ENCODE measurements around the gene AOAH.
A peak's percentile ranks its signal among the peaks of the same experiment; 100 is the strongest.

AOAH gene

DNA sequence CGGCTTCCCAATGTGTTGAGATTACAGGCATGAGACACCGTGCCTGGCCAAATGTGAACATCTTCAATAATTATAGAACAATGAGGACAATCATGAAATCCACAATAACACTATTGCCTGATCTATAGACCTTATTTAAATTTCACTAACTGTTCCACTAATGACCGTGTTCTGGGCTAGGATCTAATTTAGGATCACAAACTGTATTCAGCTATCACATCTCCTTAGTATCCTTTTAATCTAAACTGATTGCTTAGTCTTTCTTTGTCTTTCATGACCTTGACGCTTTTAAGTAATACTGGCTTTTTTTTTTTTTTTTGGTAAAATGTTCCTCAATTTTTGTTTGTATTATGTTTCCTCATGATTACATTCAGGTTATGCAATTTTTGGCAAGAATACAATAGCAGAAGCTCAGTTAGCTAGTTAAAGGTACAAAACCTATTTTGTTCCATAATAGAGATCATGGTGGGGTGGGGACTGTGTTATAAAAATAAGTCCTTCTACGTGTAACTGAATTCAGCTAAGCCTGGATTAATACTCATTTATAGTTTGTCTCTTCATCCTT, 158.4 kb downstream of the AOAH start:
- Mint-ChIP-seq H3K4me1 (ENCODE audit: low read depth) (peaks cover 18% of the 10 kb centered on the region), H3K36me3 (ENCODE audit: low read depth) (peaks cover 41% of the 10 kb centered on the region), H3K4me3 (no peak overlapping the region), H3K27ac (no peak overlapping the region), H3K9me3 (no peaks in the 10 kb centered on the region), H3K27me3 (ENCODE audit: low read depth) (no peaks in the 10 kb centered on the region)
- DNase-seq (ENCODE audit: low spot score) = no peak

DNA sequence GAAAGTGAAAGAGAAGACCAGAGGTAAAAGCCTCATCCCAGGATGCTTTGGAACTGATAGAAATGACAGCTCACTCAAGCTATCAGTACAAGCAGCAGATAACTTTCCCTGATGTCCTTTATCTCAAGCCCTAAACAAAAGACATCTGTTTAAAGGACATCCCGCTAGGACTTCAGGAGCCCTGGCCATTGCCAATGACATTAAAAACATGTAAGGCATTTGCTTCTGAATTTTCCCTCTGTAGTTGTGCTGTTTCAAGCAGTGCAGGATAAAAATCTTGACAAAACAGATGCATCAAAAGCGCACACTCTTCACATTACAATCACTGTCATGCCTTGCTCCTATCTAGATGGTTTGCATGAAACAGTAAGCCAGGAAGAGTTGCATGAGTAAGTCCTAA, 159.8 kb downstream of the AOAH start:
- Mint-ChIP-seq H3K9me3 (peaks cover 10% of the 10 kb centered on the region), H3K27me3 (ENCODE audit: low read depth) (no peaks in the 10 kb centered on the region), H3K4me1 (ENCODE audit: low read depth) (peaks cover 9% of the 10 kb centered on the region), H3K27ac (no peak overlapping the region), H3K36me3 (ENCODE audit: low read depth) (peaks cover 39% of the 10 kb centered on the region), H3K4me3 (no peak overlapping the region)
- DNase-seq (ENCODE audit: low spot score) = no peak

DNA sequence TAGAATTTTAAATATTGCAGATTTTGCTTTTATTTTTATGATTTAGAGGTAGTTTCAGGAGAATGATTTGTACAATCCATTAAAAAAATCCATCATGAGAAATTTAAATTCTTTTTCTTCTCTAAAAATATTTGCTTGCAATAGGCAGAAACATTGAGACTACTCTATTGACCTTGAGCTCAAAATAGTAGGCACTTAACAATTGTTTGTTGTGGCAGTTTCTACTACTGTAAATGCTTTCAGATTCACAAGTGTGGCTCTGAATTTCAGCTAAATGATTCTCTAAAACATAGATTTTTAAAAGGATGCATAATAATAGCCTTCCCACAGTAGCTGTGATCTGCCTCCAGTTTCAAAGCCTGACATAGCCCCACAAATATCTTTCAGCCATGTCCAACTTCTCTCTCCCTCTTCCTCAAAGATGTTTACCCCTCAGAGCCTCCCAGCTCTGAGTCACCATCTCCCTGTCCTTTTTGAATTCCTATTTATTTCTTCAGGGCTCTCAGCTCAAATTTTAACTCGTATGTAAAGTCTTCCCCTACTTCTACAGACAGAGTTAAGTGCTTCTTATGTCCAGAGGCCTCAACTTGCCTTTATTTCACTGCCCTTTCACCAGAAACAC, 160.5 kb downstream of the AOAH start:
- peaks cover 16% of the 10 kb centered on the region for H3K9me3 Mint-ChIP-seq
- H3K36me3 Mint-ChIP-seq (ENCODE audit: low read depth) = peaks cover 44% of the 10 kb centered on the region
- H3K4me3 Mint-ChIP-seq = no peak overlapping the region
- H3K4me1 Mint-ChIP-seq (ENCODE audit: low read depth) = peaks cover 9% of the 10 kb centered on the region
- no peaks in the 10 kb centered on the region for H3K27me3 Mint-ChIP-seq (ENCODE audit: low read depth)
- peak overlapping the region; percentile 5 for H3K27ac Mint-ChIP-seq
- no peak for DNase-seq (ENCODE audit: low spot score)

DNA sequence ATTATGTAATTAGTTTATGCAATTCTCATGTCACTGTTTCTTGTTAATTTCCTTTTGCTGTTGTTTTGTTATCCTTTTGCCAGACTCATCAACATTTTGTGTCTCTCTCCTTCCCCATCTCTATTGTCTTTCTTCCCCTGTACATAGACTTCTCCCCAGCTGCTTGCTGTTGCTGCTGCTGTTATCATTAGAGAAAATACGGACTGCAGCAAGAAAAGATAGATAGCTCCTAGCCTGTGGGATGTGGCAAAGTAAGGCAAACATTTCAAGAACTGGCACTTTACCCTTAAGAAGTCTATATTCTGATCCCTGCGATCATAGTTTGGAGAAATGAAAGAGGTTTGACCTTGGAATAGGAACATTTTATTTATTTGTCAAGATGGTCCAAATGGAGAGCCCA, 162.2 kb downstream of the AOAH start:
- Mint-ChIP-seq H3K36me3 (ENCODE audit: low read depth) (peaks cover 41% of the 10 kb centered on the region), H3K4me3 (no peak overlapping the region), H3K27ac (no peak overlapping the region), H3K4me1 (ENCODE audit: low read depth) (peaks cover 7% of the 10 kb centered on the region), H3K27me3 (ENCODE audit: low read depth) (no peaks in the 10 kb centered on the region), H3K9me3 (peaks cover 16% of the 10 kb centered on the region)
- DNase-seq (ENCODE audit: low spot score) = no peak

DNA sequence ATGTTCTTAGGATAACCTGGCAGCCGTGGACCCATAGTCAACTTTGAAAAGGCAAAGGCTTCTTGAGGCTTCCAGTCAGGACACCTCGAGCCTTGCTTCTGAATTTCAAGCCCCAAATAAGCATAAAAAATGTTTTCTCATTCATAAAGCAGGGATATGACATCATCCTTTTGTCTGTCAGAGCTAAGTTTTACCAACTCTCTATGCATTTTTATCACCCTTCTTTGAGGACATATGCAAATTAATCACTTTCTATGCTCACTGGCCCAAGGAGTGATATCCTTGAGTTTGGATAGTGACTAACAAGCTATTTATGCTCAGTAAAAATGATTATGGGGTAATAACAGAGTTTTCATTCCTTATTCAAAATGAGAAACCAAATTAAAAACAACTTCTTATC, 175.3 kb downstream of the AOAH start:
- Mint-ChIP-seq H3K27me3 (ENCODE audit: low read depth) (no peaks in the 10 kb centered on the region), H3K36me3 (ENCODE audit: low read depth) (peaks cover 37% of the 10 kb centered on the region), H3K4me3 (no peak overlapping the region), H3K27ac (no peak overlapping the region), H3K4me1 (ENCODE audit: low read depth) (no peaks in the 10 kb centered on the region), H3K9me3 (no peaks in the 10 kb centered on the region)
- no peak for DNase-seq (ENCODE audit: low spot score)

DNA sequence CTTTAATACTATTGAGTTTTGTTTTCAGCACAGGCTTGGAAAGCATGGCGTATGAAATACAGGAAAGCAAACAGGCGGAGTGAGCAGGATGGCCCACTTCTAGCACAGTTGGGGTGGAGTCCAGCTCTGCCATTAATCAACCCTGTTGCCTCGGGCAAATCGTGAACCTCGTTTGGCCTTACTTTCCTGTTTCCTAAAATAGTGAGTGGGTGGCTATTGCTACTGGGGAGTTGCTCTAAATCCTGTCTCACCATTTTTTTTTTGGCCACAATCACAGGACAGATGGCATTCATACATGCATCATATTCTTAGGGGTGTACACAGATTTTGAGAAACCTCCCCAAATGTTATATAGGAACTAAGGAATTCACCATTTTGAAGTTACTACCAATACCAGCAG, 176.9 kb downstream of the AOAH start:
- H3K36me3 Mint-ChIP-seq (ENCODE audit: low read depth) = peaks cover 36% of the 10 kb centered on the region
- no peak overlapping the region for H3K27ac Mint-ChIP-seq
- no peaks in the 10 kb centered on the region for H3K27me3 Mint-ChIP-seq (ENCODE audit: low read depth)
- DNase-seq (ENCODE audit: low spot score) = no peak
- H3K4me1 Mint-ChIP-seq (ENCODE audit: low read depth) = peaks cover 2% of the 10 kb centered on the region
- no peaks in the 10 kb centered on the region for H3K9me3 Mint-ChIP-seq
- H3K4me3 Mint-ChIP-seq = no peak overlapping the region

DNA sequence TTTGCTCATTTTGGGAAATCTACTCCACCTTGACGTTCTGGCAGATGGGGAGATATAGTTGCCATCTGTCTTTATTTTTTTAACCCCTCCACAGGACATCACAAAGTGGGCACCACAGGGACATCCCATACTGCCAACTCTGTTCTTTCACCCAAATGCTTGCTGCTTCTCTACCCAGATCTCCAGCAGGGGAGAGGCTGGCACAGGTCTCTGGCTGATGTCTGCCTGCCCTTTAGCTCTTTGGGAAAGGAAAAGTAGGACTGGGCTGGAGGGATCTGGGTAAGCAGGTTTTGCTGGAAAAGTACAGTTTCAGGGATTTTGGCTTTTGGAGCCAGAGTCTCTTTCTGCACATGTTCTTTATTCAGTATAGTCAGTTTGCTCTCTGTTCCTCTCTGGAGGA, 178.0 kb downstream of the AOAH start:
- H3K4me3 Mint-ChIP-seq = no peak overlapping the region
- H3K27ac Mint-ChIP-seq = no peak overlapping the region
- no peaks in the 10 kb centered on the region for H3K27me3 Mint-ChIP-seq (ENCODE audit: low read depth)
- H3K36me3 Mint-ChIP-seq (ENCODE audit: low read depth) = peaks cover 36% of the 10 kb centered on the region
- peaks cover 2% of the 10 kb centered on the region for H3K4me1 Mint-ChIP-seq (ENCODE audit: low read depth)
- H3K9me3 Mint-ChIP-seq = no peaks in the 10 kb centered on the region
- DNase-seq (ENCODE audit: low spot score) = no peak

DNA sequence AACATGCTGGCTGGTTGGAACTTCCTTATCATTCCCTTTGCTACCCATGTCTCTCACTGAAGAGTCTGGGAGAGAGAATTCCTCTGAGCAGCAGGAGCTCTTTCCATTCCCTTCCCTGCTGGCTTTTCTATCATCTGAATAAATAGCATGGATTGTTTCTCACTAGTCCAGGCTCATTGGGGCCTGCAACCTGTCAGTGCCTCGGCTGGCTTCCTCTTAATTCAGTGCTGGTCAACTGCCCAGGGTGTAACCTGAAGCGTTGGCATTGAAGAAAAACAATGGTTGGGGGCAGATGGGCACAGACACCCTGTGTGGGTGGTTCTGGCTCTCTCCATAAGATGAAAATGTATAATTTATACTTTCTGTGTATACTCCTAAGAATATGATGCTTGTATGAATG, 179.0 kb downstream of the AOAH start:
- DNase-seq (ENCODE audit: low spot score) = no peak
- Mint-ChIP-seq H3K27me3 (ENCODE audit: low read depth) (no peaks in the 10 kb centered on the region), H3K4me3 (no peak overlapping the region), H3K27ac (no peak overlapping the region), H3K36me3 (ENCODE audit: low read depth) (peaks cover 42% of the 10 kb centered on the region), H3K9me3 (no peaks in the 10 kb centered on the region), H3K4me1 (ENCODE audit: low read depth) (peaks cover 2% of the 10 kb centered on the region)

DNA sequence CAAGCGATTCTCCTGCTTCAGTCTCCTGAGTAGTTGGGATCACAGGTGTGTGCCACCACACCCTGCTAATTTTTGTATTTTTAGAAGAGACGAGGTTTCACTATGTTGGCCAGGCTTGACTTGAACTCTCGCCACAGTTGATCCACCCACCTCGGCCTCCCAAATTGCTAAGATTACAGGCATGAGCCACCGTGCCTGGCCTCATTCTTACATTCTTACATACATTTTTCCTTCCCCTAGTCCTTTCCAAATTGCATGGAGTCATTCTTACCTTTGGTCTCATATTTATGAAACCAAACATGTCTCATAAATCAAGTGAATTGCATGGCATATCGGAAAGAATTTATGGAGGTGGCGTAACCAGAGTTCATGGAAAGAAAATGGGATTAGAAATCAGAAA, 186.2 kb downstream of the AOAH start:
- H3K4me1 Mint-ChIP-seq (ENCODE audit: low read depth) = no peaks in the 10 kb centered on the region
- H3K36me3 Mint-ChIP-seq (ENCODE audit: low read depth) = peaks cover 28% of the 10 kb centered on the region
- no peak for DNase-seq (ENCODE audit: low spot score)
- H3K4me3 Mint-ChIP-seq = no peak overlapping the region
- no peaks in the 10 kb centered on the region for H3K9me3 Mint-ChIP-seq
- no peak overlapping the region for H3K27ac Mint-ChIP-seq
- H3K27me3 Mint-ChIP-seq (ENCODE audit: low read depth) = no peaks in the 10 kb centered on the region

DNA sequence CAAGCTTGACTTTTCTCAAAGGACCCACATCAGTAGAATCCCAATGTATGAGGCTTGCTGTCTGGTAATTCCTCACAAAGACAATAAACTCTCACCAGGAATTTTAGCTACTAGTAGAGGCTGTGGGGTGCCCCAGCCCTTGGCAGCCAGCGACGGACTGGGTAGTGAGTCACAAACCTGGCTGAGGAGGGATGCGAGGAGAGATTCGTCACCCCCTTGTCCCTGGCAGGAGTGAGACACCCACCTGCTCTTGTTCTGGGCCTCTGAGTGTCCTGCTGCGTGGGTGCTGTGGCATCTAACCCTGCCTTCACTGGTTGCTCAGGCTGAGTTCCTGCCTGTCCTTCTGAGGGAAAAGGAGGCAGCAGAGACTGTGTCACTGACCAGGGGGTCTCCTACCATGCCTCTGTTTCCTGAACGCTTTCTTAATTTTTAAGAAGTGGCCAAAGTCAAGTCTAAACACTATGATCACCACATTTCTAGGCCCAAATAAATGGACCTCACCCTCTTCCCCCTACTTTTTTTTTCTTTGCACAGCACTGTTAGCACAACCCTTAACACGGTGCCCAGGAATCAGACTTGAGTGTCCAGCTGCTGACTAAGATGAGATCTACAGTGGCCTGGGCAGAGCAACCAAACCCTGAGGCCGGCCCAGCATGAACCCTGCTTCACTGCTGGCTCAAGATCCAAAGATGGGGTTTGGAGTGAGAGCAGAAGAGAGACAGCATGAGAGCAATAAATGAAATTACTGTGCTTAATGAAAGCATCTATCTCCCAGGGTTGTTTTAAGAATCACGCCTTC, 188.2 kb downstream of the AOAH start:
- Mint-ChIP-seq H3K36me3 (ENCODE audit: low read depth) (peaks cover 28% of the 10 kb centered on the region), H3K27ac (no peak overlapping the region), H3K4me3 (no peak overlapping the region), H3K9me3 (no peaks in the 10 kb centered on the region), H3K4me1 (ENCODE audit: low read depth) (no peaks in the 10 kb centered on the region), H3K27me3 (ENCODE audit: low read depth) (no peaks in the 10 kb centered on the region)
- DNase-seq (ENCODE audit: low spot score) = no peak

DNA sequence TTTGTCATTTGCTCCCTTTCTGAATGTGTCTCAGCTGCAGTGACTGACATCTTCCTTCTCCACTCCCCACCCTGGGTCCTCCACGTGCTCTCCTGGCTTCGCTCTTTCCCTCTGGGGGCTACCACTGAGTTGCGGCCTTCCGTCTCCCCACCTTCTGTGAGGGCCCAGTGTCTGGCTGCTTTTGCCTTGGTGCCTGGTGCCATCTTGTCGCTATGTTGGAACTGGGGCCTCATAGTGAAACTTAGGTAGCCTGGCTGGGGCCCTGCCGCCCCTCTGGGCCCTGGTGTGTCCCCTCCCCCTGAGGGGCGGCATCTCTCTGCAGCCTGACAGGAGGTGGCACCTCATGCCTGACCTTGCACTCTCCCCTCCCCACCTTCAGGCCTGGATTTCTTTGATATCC, 190.6 kb downstream of the AOAH start:
- no peak overlapping the region for H3K27ac Mint-ChIP-seq
- H3K36me3 Mint-ChIP-seq (ENCODE audit: low read depth) = peaks cover 24% of the 10 kb centered on the region
- H3K4me3 Mint-ChIP-seq = no peak overlapping the region
- H3K4me1 Mint-ChIP-seq (ENCODE audit: low read depth) = peaks cover 4% of the 10 kb centered on the region
- DNase-seq (ENCODE audit: low spot score) = no peak
- no peaks in the 10 kb centered on the region for H3K9me3 Mint-ChIP-seq
- H3K27me3 Mint-ChIP-seq (ENCODE audit: low read depth) = no peaks in the 10 kb centered on the region

DNA sequence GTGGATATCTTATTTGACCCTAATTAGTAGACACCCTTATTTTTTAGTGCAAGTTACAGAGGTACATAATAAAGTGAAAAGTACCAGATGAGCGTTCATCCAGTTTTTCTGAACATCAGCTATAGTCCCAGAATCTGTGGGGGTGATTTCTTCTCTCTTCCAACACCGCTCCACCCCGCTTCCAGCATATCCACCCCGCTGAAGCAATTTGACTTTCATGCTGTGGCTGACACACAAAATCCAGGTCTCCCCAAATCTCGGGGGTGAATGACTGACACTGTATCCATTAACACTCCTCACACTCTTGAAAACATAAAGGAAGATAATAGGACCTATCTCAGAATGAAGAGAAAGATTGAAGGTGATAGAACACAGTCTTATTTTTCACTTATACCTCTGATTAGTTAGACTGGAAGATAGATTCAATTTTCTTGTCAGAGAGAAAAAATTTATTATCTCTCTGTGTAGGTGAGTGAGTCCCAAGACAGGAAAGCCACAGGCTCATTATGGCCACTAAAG, 191.3 kb downstream of the AOAH start:
- H3K27me3 Mint-ChIP-seq (ENCODE audit: low read depth) = no peaks in the 10 kb centered on the region
- peaks cover 7% of the 10 kb centered on the region for H3K4me1 Mint-ChIP-seq (ENCODE audit: low read depth)
- DNase-seq (ENCODE audit: low spot score) = no peak
- H3K36me3 Mint-ChIP-seq (ENCODE audit: low read depth) = peaks cover 21% of the 10 kb centered on the region
- no peak overlapping the region for H3K4me3 Mint-ChIP-seq
- H3K9me3 Mint-ChIP-seq = no peaks in the 10 kb centered on the region
- no peak overlapping the region for H3K27ac Mint-ChIP-seq

DNA sequence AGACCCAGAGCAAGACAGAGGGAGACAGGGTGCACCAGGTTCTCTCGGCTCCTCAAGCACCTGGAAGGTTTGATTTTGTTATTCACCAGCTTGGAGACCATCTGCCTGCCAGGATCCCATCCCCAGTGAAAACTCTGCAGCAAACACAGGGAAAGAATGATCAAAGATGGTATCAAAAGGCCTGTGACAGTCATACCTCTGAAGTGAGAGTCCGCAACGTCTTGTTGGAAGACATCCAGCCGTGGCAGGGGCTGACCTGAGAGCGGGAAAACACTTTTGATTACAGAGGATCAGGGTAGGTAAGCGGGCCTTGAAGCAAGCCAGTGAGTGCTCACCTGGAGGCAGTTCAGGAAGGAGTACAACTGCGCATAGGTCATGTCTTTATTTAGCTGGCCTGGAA, 192.3 kb downstream of the AOAH start:
- Mint-ChIP-seq H3K4me3 (no peak overlapping the region), H3K4me1 (ENCODE audit: low read depth) (peaks cover 18% of the 10 kb centered on the region), H3K36me3 (ENCODE audit: low read depth) (peaks cover 31% of the 10 kb centered on the region), H3K9me3 (no peaks in the 10 kb centered on the region), H3K27me3 (ENCODE audit: low read depth) (no peaks in the 10 kb centered on the region), H3K27ac (no peak overlapping the region)
- DNase-seq (ENCODE audit: low spot score) = no peak

DNA sequence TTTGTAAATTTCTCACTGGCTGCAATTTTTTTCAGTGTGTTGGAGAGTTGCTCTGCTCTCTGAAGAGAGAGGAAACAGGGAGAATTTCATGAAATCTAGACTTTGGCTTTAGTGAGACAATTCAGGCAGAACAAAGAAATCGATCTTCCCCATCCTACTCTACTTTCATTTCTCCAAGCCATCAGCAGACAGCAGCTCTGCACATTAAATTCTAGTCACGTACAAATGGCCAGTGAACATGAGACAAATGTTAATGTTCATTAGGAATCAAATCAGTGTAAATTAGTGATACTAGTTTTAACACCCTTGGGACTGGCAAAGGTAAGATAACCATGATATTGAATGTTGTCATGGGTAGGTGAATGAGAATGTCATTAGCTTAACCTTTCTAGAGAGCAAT, 193.8 kb downstream of the AOAH start:
- DNase-seq (ENCODE audit: low spot score) = no peak
- Mint-ChIP-seq H3K9me3 (no peaks in the 10 kb centered on the region), H3K27me3 (ENCODE audit: low read depth) (no peaks in the 10 kb centered on the region), H3K4me3 (no peak overlapping the region), H3K4me1 (ENCODE audit: low read depth) (peaks cover 25% of the 10 kb centered on the region), H3K27ac (no peak overlapping the region), H3K36me3 (ENCODE audit: low read depth) (peaks cover 33% of the 10 kb centered on the region)

Data from T-helper 2 cell treated with Interferon-gamma antibody and Interleukin-4, amounts not matched to agents 5 μg/mL and 100 μg/mL, for 36 hours (primary cell).